Common myeloid progenitor, CD34-positive (primary cell): ENCODE data around the gene GPBP1.

Source experiments
- CTCF ChIA-PET: fragments of 350-600 bp; sonication (Branson Sonifier 250); formaldehyde crosslinking; loops from one replicate; lab custom pipeline; 2021; ENCODE audit warnings: antibody characterized with exemption; lab: Charles Lee
- POLR2A ChIA-PET: fragments of 350-600 bp; sonication (Branson Sonifier 250); formaldehyde crosslinking; loops from one replicate; lab custom pipeline; 2021; ENCODE audit warnings: antibody characterized with exemption; lab: Charles Lee
- DNase-seq, 3 donors: peaks; one replicate each; pipeline versions ENCODE4 v3.0.0 to v3.0.0-alpha.2; 2013
- H3K27ac ChIP-seq, 2 experiments: 1 replicate in 1 of 2; 2 replicates in 1 of 2; pipeline ENCODE4 v1.7.0; 2013; ENCODE audit warnings: inconsistent platforms in 2 of 2, low read length in 2 of 2, mild to moderate bottlenecking in 2 of 2, low read depth in 1 of 2, moderate library complexity in 1 of 2; ENCODE audit not compliant: severe bottlenecking in 2 of 2, insufficient read depth in 1 of 2, poor library complexity in 1 of 2
- H3K27me3 ChIP-seq, 5 experiments: replicated peaks in 2 of 5; 1 replicate in 3 of 5; 2 replicates in 2 of 5; pipeline versions ENCODE4 v1.6.1 to v1.7.0; 2013; ENCODE audit warnings: low read length in 4 of 5, mild to moderate bottlenecking in 2 of 5, moderate library complexity in 2 of 5, inconsistent platforms in 1 of 5; ENCODE audit not compliant: insufficient read depth in 5 of 5, control insufficient read depth in 4 of 5
- H3K36me3 ChIP-seq, 4 experiments: 1 replicate in 2 of 4; 2 replicates in 2 of 4; pipeline versions ENCODE4 v1.6.1 to v1.7.0; 2013; ENCODE audit warnings: low read length in 3 of 4, control low read depth in 1 of 4, mild to moderate bottlenecking in 1 of 4; ENCODE audit not compliant: control insufficient read depth in 4 of 4, insufficient read depth in 4 of 4
- H3K4me1 ChIP-seq, 4 experiments: 1 replicate in 3 of 4; 2 replicates in 1 of 4; pipeline versions ENCODE4 v1.6.1 to v1.7.1; 2013; ENCODE audit warnings: low read length in 3 of 4, mild to moderate bottlenecking in 3 of 4, control low read depth in 1 of 4, inconsistent platforms in 1 of 4, moderate library complexity in 1 of 4; ENCODE audit not compliant: control insufficient read depth in 4 of 4, insufficient read depth in 4 of 4; ENCODE audit errors: control extremely low read depth in 1 of 4
- H3K4me3 ChIP-seq, 7 experiments: 1 replicate in 4 of 7; 2 replicates in 3 of 7; pipeline versions ENCODE4 v1.5.1 to v1.7.0; 2013; ENCODE audit warnings: mild to moderate bottlenecking in 7 of 7, low read length in 6 of 7, moderate library complexity in 6 of 7, inconsistent platforms in 2 of 7, low read depth in 2 of 7, control low read depth in 1 of 7; ENCODE audit not compliant: insufficient read depth in 4 of 7, control insufficient read depth in 1 of 7; ENCODE audit errors: extremely low read depth in 1 of 7
- H3K9me3 ChIP-seq, 5 experiments: 1 replicate in 4 of 5; 2 replicates in 1 of 5; pipeline versions ENCODE4 v1.6.1 to v1.7.1; 2013; ENCODE audit warnings: low read length in 4 of 5, mild to moderate bottlenecking in 2 of 5, inconsistent platforms in 1 of 5, low read depth in 1 of 5, moderate library complexity in 1 of 5; ENCODE audit not compliant: control insufficient read depth in 4 of 5, insufficient read depth in 2 of 5; ENCODE audit errors: control extremely low read depth in 1 of 5
- WGBS: methylation state at CpG from one replicate; pipeline ENCODE4 v1.1.5; 2013; ENCODE audit not compliant: insufficient coverage; 5-methylcytosine and 5-hydroxymethylcytosine counted together

GPBP1 gene

GRCh38 chr5:57258052-57258451, 84.2 kb downstream of the GPBP1 start:
- no peaks in the 10 kb centered on the region for H3K27me3 ChIP-seq
- no peak overlapping the region for H3K4me3 ChIP-seq
- POLR2A ChIA-PET: no interaction called here
- no peaks in the 10 kb centered on the region for H3K4me1 ChIP-seq
- CTCF ChIA-PET: no interaction called here
- no peaks in the 10 kb centered on the region for H3K9me3 ChIP-seq
- no peak for DNase-seq
- H3K36me3 ChIP-seq: peaks cover 17 to 78% (median 45%) of the 10 kb centered on the region in 4 experiments
- WGBS: 100% methylated on average over 1 of the region's 4 CpGs
- H3K27ac ChIP-seq: no peak overlapping the region

DNA sequence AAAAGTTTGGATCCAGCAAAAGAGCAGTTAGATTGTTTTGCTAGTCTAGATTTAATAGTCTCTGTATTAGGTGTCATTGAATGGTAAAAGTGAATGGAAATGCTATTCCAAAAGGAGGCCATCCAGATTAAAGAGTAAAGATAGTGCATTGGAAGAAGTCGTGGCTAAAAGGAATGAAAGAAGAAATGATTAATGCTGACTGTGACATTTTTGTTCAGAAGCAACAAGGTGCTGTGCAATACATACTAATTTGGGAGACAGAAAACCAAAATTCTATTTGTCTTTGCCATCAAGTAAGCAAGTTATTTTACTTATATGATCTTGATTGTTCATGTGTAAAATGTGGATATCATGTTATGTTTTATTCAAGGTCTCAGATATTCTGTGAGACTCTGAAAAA, 85.1 kb downstream of the GPBP1 start:
- ChIA-PET POLR2A (no interaction called here), CTCF (no interaction called here)
- Histone ChIP-seq H3K36me3 (peaks cover 17 to 74% (median 48%) of the 10 kb centered on the region in 4 experiments), H3K4me1 (no peaks in the 10 kb centered on the region), H3K27ac (no peak overlapping the region), H3K9me3 (no peaks in the 10 kb centered on the region), H3K4me3 (no peak overlapping the region), H3K27me3 (no peaks in the 10 kb centered on the region)
- 83% methylated on average over 1 of the region's 1 CpG for WGBS
- DNase-seq: no peak

DNA sequence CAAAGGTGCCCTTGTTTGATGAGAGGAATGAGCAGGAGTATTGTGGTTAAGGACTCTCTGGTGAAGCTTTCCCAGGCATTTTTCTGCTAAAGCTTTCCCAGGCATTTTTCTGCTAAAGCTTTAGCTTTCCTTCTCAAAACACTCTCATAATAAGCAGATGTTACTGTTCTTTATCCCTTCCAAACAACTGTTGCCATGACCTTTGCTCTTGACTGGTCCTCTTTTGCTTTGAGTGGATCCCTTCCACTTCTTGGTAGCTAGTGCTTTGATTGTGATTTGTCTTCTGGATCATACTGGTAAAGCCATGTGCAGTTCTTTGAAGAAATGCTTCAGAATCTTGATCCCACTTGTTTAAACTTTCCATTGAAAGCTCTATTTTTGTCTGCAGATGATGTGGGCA, 85.8 kb downstream of the GPBP1 start:
- H3K36me3 ChIP-seq: peaks cover 21 to 71% (median 45%) of the 10 kb centered on the region in 4 experiments
- CTCF ChIA-PET: no interaction called here
- POLR2A ChIA-PET: no interaction called here

GRCh38 chr5:57262541-57262940, 88.7 kb downstream of the GPBP1 start:
- H3K4me1 ChIP-seq: no peaks in the 10 kb centered on the region
- H3K36me3 ChIP-seq: peaks cover 17 to 53% (median 34%) of the 10 kb centered on the region in 4 experiments
- H3K27ac ChIP-seq: no peak overlapping the region
- H3K9me3 ChIP-seq: no peaks in the 10 kb centered on the region
- ChIA-PET CTCF (no interaction called here), POLR2A (no interaction called here)
- 100% methylated on average over 2 of the region's 3 CpGs for WGBS
- H3K27me3 ChIP-seq: no peaks in the 10 kb centered on the region
- DNase-seq: no peak
- no peak overlapping the region for H3K4me3 ChIP-seq

More for the DNA sequence above, 85.8 kb downstream of the GPBP1 start:
- Histone ChIP-seq H3K9me3 (no peaks in the 10 kb centered on the region), H3K4me1 (no peaks in the 10 kb centered on the region), H3K4me3 (no peak overlapping the region), H3K27me3 (no peaks in the 10 kb centered on the region), H3K27ac (no peak overlapping the region)
- no peak for DNase-seq

GRCh38 chr5:57267805-57268204, 93.9 kb downstream of the GPBP1 start:
- Histone ChIP-seq H3K27me3 (no peaks in the 10 kb centered on the region), H3K27ac (no peak overlapping the region), H3K4me1 (no peaks in the 10 kb centered on the region), H3K4me3 (no peak overlapping the region), H3K36me3 (peaks cover 6 to 11% (median 8%) of the 10 kb centered on the region in 4 experiments), H3K9me3 (no peaks in the 10 kb centered on the region)
- ChIA-PET POLR2A (no interaction called here), CTCF (interaction anchor here (0.7 to 1.3 kb wide), 2 partner anchors 9 to 14 kb away, joined by 4 to 6 read pairs; no protein-coding TSS in a partner anchor)
- no peak for DNase-seq
- WGBS: 95% methylated on average over 2 of the region's 2 CpGs

DNA sequence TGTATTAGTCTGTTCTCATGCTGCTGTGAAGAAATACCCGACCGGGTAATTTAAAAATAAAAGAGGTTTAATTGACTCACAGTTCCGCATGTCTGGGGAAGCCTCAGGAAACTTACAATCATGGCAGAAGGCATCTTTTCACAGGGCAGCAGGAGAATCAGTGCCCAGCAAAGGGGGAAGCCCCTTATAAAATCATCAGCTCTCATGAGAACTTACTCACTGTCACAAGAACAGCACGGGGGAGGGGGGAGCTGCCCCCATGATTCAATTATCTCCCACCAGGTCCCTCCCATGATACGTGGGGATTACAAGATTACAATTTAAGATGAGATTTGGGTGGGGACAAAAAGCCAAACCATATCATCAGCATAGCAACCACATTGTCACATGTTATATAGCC, 102.5 kb downstream of the GPBP1 start:
- Histone ChIP-seq H3K4me3 (no peak overlapping the region), H3K27me3 (no peaks in the 10 kb centered on the region), H3K27ac (no peak overlapping the region), H3K36me3 (no peaks in the 10 kb centered on the region), H3K9me3 (no peaks in the 10 kb centered on the region), H3K4me1 (peaks cover 0 to 3% (median 0%) of the 10 kb centered on the region in 4 experiments)
- DNase-seq: no peak
- WGBS: 97% methylated on average over 3 of the region's 5 CpGs
- POLR2A ChIA-PET: no interaction called here
- CTCF ChIA-PET: interaction anchor here (0.7 to 2.3 kb wide), 3 partner anchors 9 to 442 kb away, joined by 3 to 10 read pairs (median 6); no protein-coding TSS in a partner anchor

- peak; percentile 41 to 65 (median 58) for DNase-seq
- no peak overlapping the region for H3K4me3 ChIP-seq
- H3K9me3 ChIP-seq: no peaks in the 10 kb centered on the region
- ChIA-PET POLR2A (no interaction called here), CTCF (interaction anchor here (1.6 to 2.3 kb wide), 3 partner anchors 9 to 439 kb away, joined by 4 to 10 read pairs (median 6); no protein-coding TSS in a partner anchor)
- no CpG with 5 or more reads among the region's 1 CpG for WGBS
- H3K4me1 ChIP-seq: peaks cover 0 to 3% (median 0%) of the 10 kb centered on the region in 4 experiments
- no peaks in the 10 kb centered on the region for H3K36me3 ChIP-seq
- H3K27ac ChIP-seq: no peak overlapping the region
- no peaks in the 10 kb centered on the region for H3K27me3 ChIP-seq
These were observed 103.2 kb downstream of the GPBP1 start for GRCh38 chr5:57277085-57277484.
